ENCODE data around the gene SFRP5. TPM values are rescaled to one million over a fixed set of nuclear protein-coding genes. Genes with fewer than 3 reads are reported as not detected.

Gene SFRP5
- total RNA-seq, 1 experiment from 2014 or later, result 0.17 TPM

- DNase-seq (ENCODE audit: low read depth), result no peak
Measured at GRCh38 chr10:97740613-97741012, 31.2 kb downstream of the SFRP5 start.

DNA sequence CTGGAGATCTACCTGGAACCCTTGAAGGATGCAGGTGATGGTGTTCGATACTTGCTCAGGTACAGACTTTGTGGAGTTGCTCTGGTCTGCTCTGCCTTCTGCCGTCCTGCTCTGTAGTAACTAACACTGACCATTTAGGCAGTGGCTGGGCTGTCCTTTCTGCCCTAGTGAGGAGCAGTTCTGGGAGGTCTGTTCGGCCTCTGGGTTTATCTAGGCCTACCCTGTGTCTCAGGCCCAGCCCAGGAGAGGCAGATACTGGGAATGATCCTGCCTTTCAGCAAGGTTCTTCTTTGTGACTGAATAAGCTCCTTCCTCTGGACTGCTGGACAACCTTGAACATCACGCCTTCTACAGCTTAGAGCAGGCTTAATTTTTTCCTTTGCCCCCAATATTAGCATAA, 33.2 kb downstream of the SFRP5 start:
- no peak for DNase-seq (ENCODE audit: low read depth)

- DNase-seq (ENCODE audit: low read depth), result no peak
Measured at GRCh38 chr10:97737770-97738265, 34.0 kb downstream of the SFRP5 start.

- peak; percentile 92 for DNase-seq (ENCODE audit: low read depth)
Measured at GRCh38 chr10:97736902-97737769, 34.7 kb downstream of the SFRP5 start, which contains the start of gene ZFYVE27. ZFYVE27 (plus strand) TSS chr10:97737128; CDS start chr10:97738478, 1,350 bp downstream.

- no peak for DNase-seq (ENCODE audit: low read depth)
Measured at GRCh38 chr10:97736403-97736901, 35.3 kb downstream of the SFRP5 start.

GRCh38 chr10:97734021-97734420, 37.8 kb downstream of the SFRP5 start:
- no peak for DNase-seq (ENCODE audit: low read depth)

- DNase-seq (ENCODE audit: low read depth), result no peak
Measured at GRCh38 chr10:97733256-97733655, 38.5 kb downstream of the SFRP5 start.

- no peak for DNase-seq (ENCODE audit: low read depth)
Measured at GRCh38 chr10:97732052-97732359, 39.8 kb downstream of the SFRP5 start.

GRCh38 chr10:97731346-97732051, 40.3 kb downstream of the SFRP5 start:
- peak; percentile 71 for DNase-seq (ENCODE audit: low read depth)

DNA sequence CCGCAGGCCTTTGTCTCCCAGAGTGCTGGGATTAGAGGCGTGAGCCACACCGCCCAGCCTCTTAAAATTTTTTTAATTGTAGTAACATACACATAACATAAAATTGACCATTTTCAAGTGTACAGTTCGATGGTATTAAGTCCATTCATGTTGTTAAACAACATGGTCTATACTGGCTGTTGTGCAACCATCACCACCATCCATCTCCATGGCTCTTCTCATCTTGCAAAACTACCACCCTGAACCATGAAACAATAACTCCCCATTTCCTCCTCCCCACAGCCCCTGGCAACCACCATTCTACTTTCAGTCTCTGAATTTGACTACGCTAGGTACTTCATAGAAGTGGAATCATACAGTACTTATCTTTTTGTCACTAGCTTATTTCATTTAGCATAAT, 42.8 kb downstream of the SFRP5 start:
- DNase-seq (ENCODE audit: low read depth), result no peak

- peak; percentile 70 for DNase-seq (ENCODE audit: low read depth)
Measured at GRCh38 chr10:97726636-97727178, 45.1 kb downstream of the SFRP5 start.

- peak; percentile 66 for DNase-seq (ENCODE audit: low read depth)
Measured at GRCh38 chr10:97724341-97724941, 47.4 kb downstream of the SFRP5 start.

GRCh38 chr10:97723001-97723400, 48.8 kb downstream of the SFRP5 start:
- no peak for DNase-seq (ENCODE audit: low read depth)

DNA sequence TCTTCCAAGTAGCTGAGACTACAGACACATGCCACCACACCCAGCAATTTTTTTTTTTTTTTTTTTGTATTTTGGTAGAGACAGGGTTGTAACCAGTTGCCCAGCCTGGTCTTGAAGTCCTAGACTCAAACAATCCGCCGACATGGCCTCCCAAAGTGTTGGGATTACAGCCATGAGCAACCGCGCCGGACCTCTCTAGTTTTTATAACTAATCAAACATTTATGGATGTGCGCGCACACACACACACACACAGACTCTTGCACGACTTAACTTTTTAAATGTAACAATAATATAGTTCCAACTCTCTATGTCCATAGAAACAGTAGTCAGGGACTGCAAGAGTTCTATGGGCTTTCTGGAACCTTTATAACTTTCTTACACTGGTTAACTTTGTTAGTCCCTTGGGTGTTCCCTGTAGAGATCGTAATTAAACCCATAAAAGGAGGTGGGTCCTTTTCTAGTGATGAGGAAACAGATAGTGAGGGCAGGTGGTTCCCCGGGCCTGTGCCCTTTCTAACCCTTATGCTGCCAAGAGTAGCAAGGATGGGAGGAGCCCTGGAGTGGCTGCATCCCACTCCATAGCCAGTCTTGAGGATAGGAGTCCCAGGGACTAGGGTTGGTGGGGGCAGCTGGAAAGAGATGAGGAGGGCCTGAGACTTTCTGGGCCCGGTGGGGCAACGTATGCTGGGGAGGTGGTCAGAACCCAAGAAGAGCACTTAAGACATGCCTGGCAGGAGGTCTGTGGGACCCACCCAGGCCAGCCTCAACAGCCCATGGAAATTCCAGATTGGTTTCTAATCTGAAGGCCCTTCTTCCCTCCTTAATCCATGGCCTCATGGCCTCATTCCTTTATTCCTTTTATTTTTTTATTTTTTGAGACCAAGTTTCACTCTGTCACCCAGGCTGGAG, 49.7 kb downstream of the SFRP5 start:
- no peak for DNase-seq (ENCODE audit: low read depth)

GRCh38 chr10:97719602-97720001, 52.2 kb downstream of the SFRP5 start:
- DNase-seq (ENCODE audit: low read depth), result no peak

GRCh38 chr10:97718659-97719142, 53.1 kb downstream of the SFRP5 start:
- DNase-seq (ENCODE audit: low read depth), result peak; percentile 46

- DNase-seq (ENCODE audit: low read depth), result no peak
Measured at GRCh38 chr10:97718178-97718577, 53.6 kb downstream of the SFRP5 start.

- no peak for DNase-seq (ENCODE audit: low read depth)
Measured at GRCh38 chr10:97717627-97718026, 54.2 kb downstream of the SFRP5 start.

All from LHCN-M2 (cell line).